MG63 (cell line): ENCODE results near the gene RGS9. TPM values are rescaled to one million over a fixed set of nuclear protein-coding genes. Genes with fewer than 3 reads are reported as not detected.

Source experiments
- total RNA-seq: library from RNA; depleted of rRNA; stranded (reverse); fragments of >200 nt; shearing (Covaris generic); gene quantifications from 2 replicates; pipeline ENCODE4 v1.2.3, GENCODE V29; 2014; ENCODE audit warnings: low replicate concordance; rRNA removed

RGS9 gene
- total RNA-seq, 1 experiment from 2014 or later = 0.53 TPM

Other genes starting within 250 kb of the RGS9 start
- 4.0 and 6.1 TPM in 2 replicates for gene LRRC37A3, start 217.9 kb upstream of the RGS9 start, total RNA-seq
- gene GNA13, start 80.6 kb upstream of the RGS9 start, total RNA-seq = 22.7 and 42.2 TPM in 2 replicates